GM12801 (cell line): ENCODE data around the gene PTPRN2.

Experiments
- TF ChIP-seq, protein P1 (sequence below): IDR thresholded peaks from one replicate; pipeline ENCODE4 v1.5.1; 2011; ENCODE audit warnings: control low read depth; ENCODE audit not compliant: insufficient read length; ENCODE audit errors: extremely low read depth

The PTPRN2 gene

GRCh38 chr7:157623556-157623955 is 964.1 kb downstream of the PTPRN2 start:
- TF ChIP-seq, protein P1, sequence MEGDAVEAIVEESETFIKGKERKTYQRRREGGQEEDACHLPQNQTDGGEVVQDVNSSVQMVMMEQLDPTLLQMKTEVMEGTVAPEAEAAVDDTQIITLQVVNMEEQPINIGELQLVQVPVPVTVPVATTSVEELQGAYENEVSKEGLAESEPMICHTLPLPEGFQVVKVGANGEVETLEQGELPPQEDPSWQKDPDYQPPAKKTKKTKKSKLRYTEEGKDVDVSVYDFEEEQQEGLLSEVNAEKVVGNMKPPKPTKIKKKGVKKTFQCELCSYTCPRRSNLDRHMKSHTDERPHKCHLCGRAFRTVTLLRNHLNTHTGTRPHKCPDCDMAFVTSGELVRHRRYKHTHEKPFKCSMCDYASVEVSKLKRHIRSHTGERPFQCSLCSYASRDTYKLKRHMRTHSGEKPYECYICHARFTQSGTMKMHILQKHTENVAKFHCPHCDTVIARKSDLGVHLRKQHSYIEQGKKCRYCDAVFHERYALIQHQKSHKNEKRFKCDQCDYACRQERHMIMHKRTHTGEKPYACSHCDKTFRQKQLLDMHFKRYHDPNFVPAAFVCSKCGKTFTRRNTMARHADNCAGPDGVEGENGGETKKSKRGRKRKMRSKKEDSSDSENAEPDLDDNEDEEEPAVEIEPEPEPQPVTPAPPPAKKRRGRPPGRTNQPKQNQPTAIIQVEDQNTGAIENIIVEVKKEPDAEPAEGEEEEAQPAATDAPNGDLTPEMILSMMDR, result no peak

GRCh38 chr7:157622408-157623205 is 965.0 kb downstream of the PTPRN2 start:
- TF ChIP-seq, protein P1, result no peak

DNA sequence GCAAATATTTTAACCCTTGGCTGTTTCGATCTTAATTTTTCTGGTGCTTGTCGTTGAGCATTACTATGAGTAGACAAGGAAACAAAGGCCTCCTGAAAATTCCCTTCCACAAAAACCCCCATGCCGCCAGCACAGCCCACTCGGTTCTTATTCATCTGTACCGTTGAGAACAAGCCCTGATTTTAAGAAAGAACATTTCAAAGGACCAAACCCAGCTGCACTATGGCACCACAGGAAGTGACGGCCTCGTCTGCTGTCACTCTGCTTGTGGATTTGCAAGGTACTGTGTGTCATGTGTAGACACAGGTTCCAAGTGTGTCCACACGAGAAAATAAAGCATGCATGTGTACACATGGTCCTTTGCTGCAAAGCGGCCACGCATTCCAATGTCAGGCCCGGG is 965.6 kb downstream of the PTPRN2 start:
- TF ChIP-seq, protein P1, result no peak

GRCh38 chr7:157621131-157621681 is 966.4 kb downstream of the PTPRN2 start:
- TF ChIP-seq, protein P1, result no peak

GRCh38 chr7:157620616-157621015 is 967.0 kb downstream of the PTPRN2 start:
- TF ChIP-seq, protein P1, result no peak

DNA sequence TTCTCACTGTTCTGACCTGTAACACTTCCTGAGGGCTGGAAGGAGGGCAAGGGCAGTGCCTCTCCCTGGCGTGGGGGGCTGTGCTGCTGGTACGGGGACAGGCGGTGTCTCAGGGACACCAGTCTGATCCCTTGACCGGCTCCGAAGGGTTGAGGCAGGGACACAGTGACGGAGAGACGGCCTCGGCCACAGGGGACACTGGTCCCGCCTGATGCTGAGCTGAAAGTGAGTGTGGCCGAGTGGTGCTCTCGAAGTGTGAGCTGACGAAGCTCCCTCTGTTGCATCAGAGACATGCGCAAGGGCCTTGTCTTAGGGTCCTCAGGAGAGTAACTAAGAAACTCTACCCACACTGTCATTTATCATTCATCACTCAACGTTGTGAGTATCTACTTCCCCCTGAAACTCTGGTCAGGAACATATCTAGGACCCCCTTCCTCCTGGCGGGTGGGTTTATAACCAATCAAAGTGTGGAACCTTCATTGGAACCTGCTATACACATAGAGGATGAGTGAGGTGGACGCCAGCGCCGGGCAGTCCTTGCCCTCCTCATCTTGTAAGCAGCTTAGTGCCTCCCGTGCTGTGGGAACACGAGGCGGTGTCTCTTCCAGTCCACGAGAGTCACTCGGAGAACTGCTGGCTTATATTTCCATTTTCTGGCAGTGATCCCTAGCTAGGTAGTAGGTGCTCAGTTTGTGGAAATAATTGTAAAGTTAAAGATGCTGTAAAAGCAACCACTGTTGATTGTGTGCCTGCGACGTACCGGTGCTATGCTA is 967.7 kb downstream of the PTPRN2 start:
- TF ChIP-seq, protein P1, result no peak
